ENCODE data around the gene TGFB1I1. TPM values are rescaled to one million over a fixed set of nuclear protein-coding genes. Genes with fewer than 3 reads are reported as not detected.

Gene TGFB1I1
- polyA plus RNA-seq, 2 of the 4 experiments (the other 2 are of a cell fraction), result 8.3 to 75.1 TPM

GRCh38 chr16:31485571-31485970 lies 13.6 kb downstream of the TGFB1I1 start:
- H3K27ac ChIP-seq, result no peak overlapping the region
- FAIRE-seq (no peak), DNase-seq (ENCODE audit: low read depth in 1 of 2, low spot score in 1 of 2) (no peak), ATAC-seq (no peak)
- ChIA-PET POLR2A (no interaction called here), CTCF (interaction anchor here (0.7 to 1.0 kb wide), 2 partner anchors 9 to 383 kb away, joined by 4 to 7 read pairs; no protein-coding TSS in a partner anchor)
- H3K4me1 ChIP-seq, result peaks cover 17% of the 10 kb centered on the region; the same call in 2 of the 3 replicates
- no peaks in the 10 kb centered on the region for H3K9me3 ChIP-seq
- TF ChIP-seq POLR2AphosphoS2 (conservative IDR thresholded peaks at IDR 0.05; ENCODE audit: low read length) (no peak), RARB (CRISPR knock-in tag; IDR thresholded peaks at IDR 0.05) (no peak), EHF (CRISPR knock-in tag; IDR thresholded peaks at IDR 0.05) (no peak), HOXB5 (CRISPR knock-in tag; IDR thresholded peaks at IDR 0.05) (no peak), HMGXB4 (CRISPR knock-in tag; IDR thresholded peaks at IDR 0.05; ENCODE audit: borderline replicate concordance) (no peak), RCOR1 (IDR thresholded peaks at IDR 0.05; ENCODE audit: low read depth, low read length) (no peak), ZFP36 (IDR thresholded peaks at IDR 0.05; ENCODE audit: borderline replicate concordance, partially characterized antibody) (no peak), RNF2 (IDR thresholded peaks at IDR 0.05; ENCODE audit: borderline replicate concordance, low read depth) (no peak), JUN (IDR thresholded peaks at IDR 0.05) (no peak), ATOH8 (CRISPR knock-in tag; IDR thresholded peaks at IDR 0.05; ENCODE audit: low read depth) (no peak), HOXB13 (CRISPR knock-in tag; IDR thresholded peaks at IDR 0.05; ENCODE audit: low read depth) (no peak), ZC3H11A (IDR thresholded peaks at IDR 0.05) (no peak), MYC (IDR thresholded peaks at IDR 0.05; ENCODE audit: borderline replicate concordance, low read length) (no peak), HDAC2 (IDR thresholded peaks at IDR 0.05) (no peak), KDM5A (IDR thresholded peaks at IDR 0.05) (no peak), KDM1A (IDR thresholded peaks at IDR 0.05; ENCODE audit: low read depth) (no peak), BHLHE40 (IDR thresholded peaks at IDR 0.05; ENCODE audit: low read depth, low read length) (no peak), TFCP2L1 (CRISPR knock-in tag; IDR thresholded peaks at IDR 0.05) (no peak), EP300 (IDR thresholded peaks at IDR 0.05) (no peak), RFX5 (IDR thresholded peaks at IDR 0.05) (no peak)
- 90% methylated on average over 17 of the region's 17 CpGs for WGBS (ENCODE audit: missing lambda C conversion rate)
- no peak overlapping the region for H3K4me2 ChIP-seq
- no peak overlapping the region for H3K4me3 ChIP-seq

GRCh38 chr16:31486045-31486444 lies 14.1 kb downstream of the TGFB1I1 start:
- FAIRE-seq (no peak), ATAC-seq (no peak), DNase-seq (ENCODE audit: low read depth in 1 of 2, low spot score in 1 of 2) (no peak)
- POLR2A ChIA-PET, result no interaction called here
- WGBS (ENCODE audit: missing lambda C conversion rate), result 87% methylated on average over 5 of the region's 5 CpGs
- no peak overlapping the region for H3K4me2 ChIP-seq
- no peak overlapping the region for H3K4me3 ChIP-seq
- no peak overlapping the region for H3K27ac ChIP-seq
- no peaks in the 10 kb centered on the region for H3K9me3 ChIP-seq
- H3K4me1 ChIP-seq, result peaks cover 17% of the 10 kb centered on the region; the same call in 2 of the 3 replicates
- CTCF ChIA-PET, result interaction anchor here (1.0 kb wide), 1 partner anchor 383 kb away, joined by 7 read pairs; no protein-coding TSS in a partner anchor
- TF ChIP-seq BCL3 (IDR thresholded peaks at IDR 0.05) (no peak), RAD21 (conservative IDR thresholded peaks at IDR 0.05 in 1 of 2, IDR thresholded peaks at IDR 0.05 in 1 of 2) (no peak)

Data from A549 (cell line).